ENCODE measurements around the gene UBE2Q2.

- no peak for TF ChIP-seq EZH2 (IDR thresholded peaks at IDR 0.05)
- no peak for TF ChIP-seq POLR2AphosphoS5 (IDR thresholded peaks at IDR 0.05; ENCODE audit: borderline replicate concordance, low read depth, low read length)
- TF ChIP-seq FOXP2 (optimal IDR thresholded peaks at IDR 0.05; ENCODE audit: control extremely low read depth, extremely low read length, insufficient read depth): no peak
Measured at GRCh38 chr15:75857886-75858285, 14.6 kb downstream of the UBE2Q2 start.

Measured in SK-N-MC (cell line).